Superior temporal gyrus (tissue), 1 donor: Measurements from ENCODE around the gene ERBB4.

Source experiments
- DNase-seq: peaks from one replicate; pipeline ENCODE4 v3.0.0-alpha.2; 2016; ENCODE audit errors: extremely low spot score

The ERBB4 gene

GRCh38 chr2:212083492-212083891 lies 455.1 kb downstream of the ERBB4 start:
- DNase-seq = no peak

- DNase-seq = no peak
Measured at GRCh38 chr2:212078103-212078502, 460.5 kb downstream of the ERBB4 start.

- no peak for DNase-seq
Measured at GRCh38 chr2:212076456-212076855, 462.1 kb downstream of the ERBB4 start.

- DNase-seq = no peak
Measured at GRCh38 chr2:212073360-212073759, 465.2 kb downstream of the ERBB4 start.

GRCh38 chr2:212066546-212066945 lies 472.1 kb downstream of the ERBB4 start:
- DNase-seq = no peak

GRCh38 chr2:212064318-212064717 lies 474.3 kb downstream of the ERBB4 start:
- DNase-seq = no peak

GRCh38 chr2:212052412-212053159 lies 486.0 kb downstream of the ERBB4 start:
- DNase-seq = no peak

- no peak for DNase-seq
Measured at GRCh38 chr2:212050871-212051270, 487.7 kb downstream of the ERBB4 start.

- no peak for DNase-seq
Measured at GRCh38 chr2:212042562-212042961, 496.0 kb downstream of the ERBB4 start.

GRCh38 chr2:212037062-212037461 lies 501.5 kb downstream of the ERBB4 start:
- DNase-seq = no peak

- DNase-seq = no peak
Measured at GRCh38 chr2:212034841-212035585, 503.6 kb downstream of the ERBB4 start.

- DNase-seq = no peak
Measured at GRCh38 chr2:212033888-212034287, 504.7 kb downstream of the ERBB4 start.

- DNase-seq = no peak
Measured at GRCh38 chr2:212032536-212033219, 505.9 kb downstream of the ERBB4 start.

GRCh38 chr2:212032032-212032431 lies 506.6 kb downstream of the ERBB4 start:
- DNase-seq = no peak

GRCh38 chr2:212030709-212031108 lies 507.9 kb downstream of the ERBB4 start:
- DNase-seq = no peak

- no peak for DNase-seq
Measured at GRCh38 chr2:212028798-212029394, 509.7 kb downstream of the ERBB4 start.

GRCh38 chr2:212027681-212028628 lies 510.6 kb downstream of the ERBB4 start:
- no peak for DNase-seq

GRCh38 chr2:212024040-212024439 lies 514.6 kb downstream of the ERBB4 start:
- no peak for DNase-seq

- no peak for DNase-seq
Measured at GRCh38 chr2:212022966-212023365, 515.6 kb downstream of the ERBB4 start.

- DNase-seq = no peak
Measured at GRCh38 chr2:212021947-212022346, 516.7 kb downstream of the ERBB4 start.

GRCh38 chr2:212015588-212015987 lies 523.0 kb downstream of the ERBB4 start:
- DNase-seq = no peak
